NCI-H82 (cell line): ENCODE results near the gene HDDC2.
A peak's percentile ranks its signal among the peaks of the same experiment; 100 is the strongest.
"Not testable (repeated sequence)": the region's sequence is repeated elsewhere in the genome, so short reads cannot be mapped to it uniquely, and the experiment has no call there.

Experiments used
- DNase-seq: peaks from one replicate; lab custom pipeline; 2025; lab: John Stamatoyannopoulos, UW

HDDC2 gene

DNA sequence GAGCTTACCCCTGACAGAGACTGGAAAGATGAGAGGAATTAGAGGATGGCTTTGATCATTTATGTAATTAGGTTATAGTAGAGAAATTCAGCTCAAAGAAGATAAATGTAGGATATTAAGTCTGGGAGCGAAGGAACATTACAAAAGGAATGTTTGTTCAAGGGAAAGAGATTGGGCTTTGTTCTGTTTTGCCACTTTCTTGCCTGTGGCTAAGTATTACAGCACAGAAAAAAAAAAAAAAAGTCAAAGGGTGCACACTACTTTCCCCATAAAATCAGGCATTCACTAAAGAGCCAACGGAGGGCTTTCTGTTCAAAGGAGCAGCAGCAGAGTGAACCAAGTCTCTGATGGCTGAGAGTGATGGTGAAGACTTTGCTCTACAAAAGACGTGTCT, 5.0 kb upstream of the HDDC2 start:
- DNase-seq = no peak

DNA sequence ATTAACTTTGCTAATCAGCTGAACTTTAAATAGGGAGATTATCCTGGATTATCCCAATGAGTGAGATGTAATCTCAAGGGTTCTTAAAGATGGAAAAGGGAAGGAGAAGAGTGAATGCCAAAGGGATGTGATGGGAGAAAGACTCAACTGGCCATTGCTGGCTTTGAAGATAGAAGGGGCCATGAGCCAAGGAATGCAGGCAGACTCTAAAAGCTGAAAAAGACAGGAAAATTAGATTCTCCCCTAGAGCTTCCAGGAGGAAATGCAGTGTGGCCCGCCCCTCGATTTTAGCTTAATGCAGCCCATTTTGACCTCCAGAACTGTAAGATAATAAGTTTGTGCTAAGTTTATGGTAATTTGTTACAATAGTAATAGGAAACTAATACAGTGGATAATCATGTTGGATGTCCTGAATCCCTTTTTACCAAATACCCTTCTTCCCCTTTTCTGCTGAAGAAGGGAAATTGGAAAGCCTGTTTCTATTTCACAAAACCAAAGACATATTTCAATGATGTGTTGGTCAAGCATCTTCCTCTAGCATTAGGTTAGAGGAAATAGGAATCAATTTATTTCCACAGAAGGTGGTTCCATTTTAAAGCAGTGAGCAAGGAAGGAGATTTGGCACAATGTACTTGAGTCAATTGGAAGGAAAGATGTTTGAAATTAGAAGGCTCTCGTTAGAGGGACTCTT, 3.3 kb upstream of the HDDC2 start:
- DNase-seq = peak; percentile 82

DNA sequence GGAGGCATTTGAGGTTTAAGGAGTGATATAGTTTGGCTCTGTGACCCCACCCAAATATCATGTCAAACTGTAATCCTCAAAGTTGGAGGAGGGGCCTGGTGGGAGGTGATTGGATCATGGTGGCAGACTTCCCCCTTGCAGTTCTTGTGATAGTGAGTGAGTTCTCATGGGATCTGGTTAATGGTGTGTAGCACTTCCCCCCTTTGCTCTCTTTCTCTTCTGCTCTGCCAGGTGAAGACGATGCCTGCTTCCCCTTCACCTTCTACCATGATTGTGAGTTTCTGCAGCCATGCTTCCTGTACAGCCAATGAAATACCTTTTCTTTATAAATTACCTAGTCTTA, 1.7 kb upstream of the HDDC2 start:
- peak; percentile 40 for DNase-seq

DNA sequence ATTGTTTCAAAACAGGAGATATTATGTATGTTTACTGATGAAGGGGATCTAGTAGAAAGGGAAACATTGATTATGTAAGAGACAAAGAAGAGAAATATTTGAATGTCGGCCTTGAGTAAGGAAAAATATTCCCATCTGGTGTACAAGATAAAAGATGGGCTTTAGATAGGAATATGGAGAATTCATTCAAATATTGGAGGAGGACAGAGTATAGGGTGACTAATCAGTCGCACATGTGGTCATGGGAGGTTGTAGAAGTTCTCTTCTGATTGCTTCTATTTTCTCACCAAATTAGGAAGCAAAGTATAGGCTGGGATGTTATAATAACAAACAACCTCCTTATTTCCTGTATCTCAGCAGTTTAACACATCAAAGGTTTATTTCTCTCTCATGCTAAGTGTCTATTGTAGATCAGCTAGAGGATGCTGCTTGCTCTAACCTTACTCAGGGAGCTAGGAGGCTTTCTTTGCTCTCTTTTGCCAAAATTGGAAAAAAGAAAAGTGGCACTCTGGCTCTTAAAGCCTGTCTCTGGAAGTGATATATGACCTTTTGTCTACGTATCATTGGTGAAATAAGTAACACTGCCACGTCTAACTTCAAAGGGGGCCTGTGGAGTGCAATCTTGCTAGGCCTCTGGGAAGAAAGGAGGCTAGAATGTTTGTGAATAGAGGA, 1.2 kb upstream of the HDDC2 start:
- no peak for DNase-seq

DNA sequence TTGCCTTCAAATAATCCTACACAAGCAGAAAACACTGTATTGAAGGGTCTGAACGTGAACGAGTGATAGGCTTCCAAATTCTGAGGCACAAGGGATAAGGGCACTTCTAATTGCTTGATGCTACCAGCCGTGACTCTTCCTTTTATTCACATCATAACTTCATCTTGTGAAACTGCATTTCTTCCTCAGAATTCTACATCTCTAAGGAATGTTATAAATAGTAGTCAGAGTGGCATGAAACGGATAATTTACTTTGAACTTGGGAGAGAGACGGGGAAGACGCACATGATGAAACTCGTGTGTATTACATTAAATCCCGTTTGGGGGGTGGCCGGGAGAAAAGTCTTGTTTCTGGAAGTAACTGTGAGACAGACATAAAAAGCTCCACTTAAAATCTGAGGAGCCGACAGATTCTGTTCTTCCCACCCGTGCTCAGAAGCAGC, 754 bp downstream of the HDDC2 start:
- DNase-seq = peak; percentile 67

DNA sequence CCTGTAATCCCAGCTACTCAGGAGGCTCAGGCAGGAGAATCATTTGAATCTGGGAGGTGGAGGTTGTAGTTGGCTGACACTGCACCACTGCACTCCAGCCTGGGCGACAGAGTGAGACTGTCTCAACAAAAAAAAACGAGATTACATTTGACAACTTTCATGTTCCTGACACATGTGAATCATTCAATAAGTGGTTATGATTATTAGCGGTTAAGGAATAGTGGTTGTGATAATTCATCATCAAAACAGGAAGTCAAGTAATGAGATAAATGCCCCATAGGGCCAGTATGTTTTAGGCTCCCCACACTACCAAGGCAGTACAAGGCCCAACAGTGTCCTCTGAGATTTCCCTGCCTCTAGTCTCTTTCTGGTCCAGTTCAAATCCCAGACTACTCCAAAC, 2.5 kb downstream of the HDDC2 start:
- DNase-seq = no peak

DNA sequence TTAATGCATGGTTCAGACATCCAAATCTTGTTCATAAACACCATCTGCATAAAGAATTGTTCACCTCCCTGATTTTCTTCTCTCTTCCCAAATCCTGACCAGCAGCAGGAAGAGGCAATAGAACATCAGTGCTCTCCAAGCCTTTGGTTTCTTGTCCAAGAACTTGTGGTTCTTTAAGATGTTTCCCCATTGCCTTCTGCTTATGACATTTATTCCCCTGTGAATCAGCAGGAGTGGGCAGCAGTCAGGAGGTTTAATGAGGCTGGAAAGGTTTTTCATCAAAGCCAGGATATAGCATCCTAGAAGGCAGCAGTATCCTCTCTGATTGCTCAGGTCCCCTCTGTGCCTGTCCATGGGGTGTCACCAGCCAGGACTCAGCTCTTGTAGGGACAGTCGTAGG, 5.3 kb downstream of the HDDC2 start:
- no peak for DNase-seq

DNA sequence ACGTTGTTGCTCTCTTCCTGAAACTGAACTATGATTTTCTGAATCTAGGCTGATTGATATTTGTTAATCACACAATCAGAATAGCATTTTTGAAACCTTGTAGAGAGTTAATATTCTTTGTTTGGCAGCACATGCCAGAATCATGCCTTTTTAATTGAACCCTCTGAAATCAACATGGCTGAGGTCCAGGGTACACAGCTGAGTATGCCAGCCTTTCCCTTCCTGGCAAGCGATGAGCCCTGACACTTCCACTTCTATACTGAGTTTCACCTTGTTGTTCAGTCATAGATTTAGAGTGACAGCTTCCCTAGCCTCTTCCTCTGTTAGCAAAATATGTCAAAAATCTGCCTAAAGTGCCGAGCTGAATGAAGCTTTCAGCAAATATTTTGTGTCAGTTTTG, 6.8 kb downstream of the HDDC2 start:
- DNase-seq = no peak

DNA sequence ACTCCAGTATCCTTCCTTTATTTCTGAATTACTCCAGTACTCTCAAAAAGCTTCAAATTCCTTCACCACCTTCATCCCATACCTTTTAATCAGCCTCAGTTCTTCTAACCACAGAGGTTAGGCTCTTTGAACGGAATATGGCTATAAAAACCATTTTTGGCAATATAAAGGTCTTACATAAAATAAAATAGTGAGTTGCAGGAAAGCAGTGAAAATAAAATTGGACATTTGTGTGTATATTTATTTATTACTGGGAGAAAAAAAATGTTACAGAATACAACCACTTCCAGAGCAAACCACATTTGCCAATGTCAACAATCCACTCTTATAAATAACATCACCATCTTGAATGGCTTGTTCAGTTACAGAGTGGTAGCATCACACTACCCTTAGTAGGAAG, 7.7 kb downstream of the HDDC2 start:
- no peak for DNase-seq

DNA sequence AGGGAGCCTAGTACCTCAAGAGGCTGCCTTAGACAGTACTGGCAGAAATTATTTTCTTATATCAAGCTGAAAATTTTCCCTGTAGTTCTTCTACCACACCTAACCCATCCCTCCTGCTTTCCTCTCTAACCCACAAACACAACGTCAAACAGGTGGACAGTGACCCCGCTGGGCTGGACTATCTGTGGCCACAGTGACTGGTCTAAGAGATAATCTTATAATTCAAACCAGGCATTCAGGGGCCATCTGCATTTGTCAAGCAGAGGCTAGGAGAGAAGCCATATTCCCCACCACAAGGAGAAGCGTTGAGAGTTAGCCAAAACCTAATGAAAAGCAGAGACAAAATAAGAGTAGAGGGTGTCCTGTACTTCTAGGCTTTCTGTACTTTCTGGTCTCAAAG, 8.2 kb downstream of the HDDC2 start:
- DNase-seq = no peak

DNA sequence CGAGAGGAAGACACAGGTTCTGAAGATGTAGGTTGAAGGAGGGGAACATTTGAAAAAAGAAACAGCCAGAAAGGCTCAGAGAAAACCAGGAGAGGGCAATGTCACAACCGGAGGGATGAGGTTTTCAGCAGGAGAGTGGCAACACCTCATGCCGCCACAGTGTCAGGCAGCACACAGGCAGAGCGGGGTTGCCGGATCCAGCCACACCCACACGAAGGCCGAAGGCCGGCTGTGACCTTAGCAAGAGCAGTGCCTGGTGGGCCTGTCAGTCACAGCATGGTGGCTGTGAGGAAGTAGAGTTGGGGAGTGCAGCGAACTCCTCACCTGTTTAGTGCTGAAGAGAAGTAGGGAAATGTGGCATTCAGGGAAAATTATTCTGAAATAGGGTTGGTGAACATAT, 14.0 kb downstream of the HDDC2 start:
- DNase-seq = no peak

DNA sequence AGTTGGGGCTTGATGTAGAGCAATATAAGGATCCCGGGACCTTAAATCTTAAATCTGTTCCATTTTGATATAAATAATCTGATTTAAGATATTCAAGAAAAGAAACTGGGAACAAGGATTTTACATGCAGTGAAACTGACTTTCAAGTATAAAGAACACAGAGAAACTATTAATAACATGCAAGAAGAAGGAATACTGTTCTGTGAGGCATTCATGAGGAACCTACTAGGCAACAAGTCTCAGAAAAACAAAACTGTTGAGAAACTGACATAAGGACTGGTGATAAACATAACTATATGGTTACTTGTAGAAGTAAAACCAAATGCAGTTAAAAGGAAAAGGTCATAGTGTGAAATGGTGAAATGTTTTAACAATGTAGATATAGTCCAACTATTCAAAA, 15.8 kb downstream of the HDDC2 start:
- DNase-seq = no peak

DNA sequence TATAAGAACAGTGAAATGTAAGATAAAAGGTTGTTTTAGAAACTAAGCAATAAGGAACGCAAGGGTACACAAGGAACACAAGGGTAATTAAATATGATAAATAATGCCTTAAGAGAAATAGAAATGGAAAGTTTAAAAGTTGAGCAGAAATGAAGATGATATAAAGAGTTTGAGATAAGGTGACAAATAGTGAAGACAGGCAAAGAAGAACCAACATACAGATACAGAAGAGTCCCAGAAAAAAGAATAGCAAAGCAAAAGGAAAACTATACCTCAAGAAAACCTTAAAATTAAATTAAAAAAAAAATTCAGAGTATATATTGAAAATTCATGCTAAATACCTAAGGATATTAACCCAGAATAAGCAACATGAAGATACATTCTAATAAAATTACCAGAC, 16.4 kb downstream of the HDDC2 start:
- DNase-seq = no peak

DNA sequence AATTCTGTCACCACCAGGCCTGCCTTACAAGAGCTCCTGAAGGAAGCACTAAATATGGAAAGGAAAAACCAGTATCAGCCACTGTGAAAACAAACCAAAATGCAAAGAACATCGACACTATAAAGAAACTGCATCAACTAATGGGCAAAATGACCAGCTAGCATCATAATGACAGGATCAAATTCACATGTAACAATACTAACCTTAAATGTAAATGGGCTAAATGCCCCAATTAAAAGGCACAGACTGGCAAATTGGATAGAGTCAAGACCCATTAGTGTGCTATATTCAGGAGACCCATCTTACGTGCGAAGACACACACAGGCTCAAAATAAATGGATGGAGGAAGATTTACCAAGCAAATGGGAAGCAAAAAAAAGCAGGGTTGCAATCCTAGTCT, 19.3 kb downstream of the HDDC2 start:
- not testable (repeated sequence) for DNase-seq

DNA sequence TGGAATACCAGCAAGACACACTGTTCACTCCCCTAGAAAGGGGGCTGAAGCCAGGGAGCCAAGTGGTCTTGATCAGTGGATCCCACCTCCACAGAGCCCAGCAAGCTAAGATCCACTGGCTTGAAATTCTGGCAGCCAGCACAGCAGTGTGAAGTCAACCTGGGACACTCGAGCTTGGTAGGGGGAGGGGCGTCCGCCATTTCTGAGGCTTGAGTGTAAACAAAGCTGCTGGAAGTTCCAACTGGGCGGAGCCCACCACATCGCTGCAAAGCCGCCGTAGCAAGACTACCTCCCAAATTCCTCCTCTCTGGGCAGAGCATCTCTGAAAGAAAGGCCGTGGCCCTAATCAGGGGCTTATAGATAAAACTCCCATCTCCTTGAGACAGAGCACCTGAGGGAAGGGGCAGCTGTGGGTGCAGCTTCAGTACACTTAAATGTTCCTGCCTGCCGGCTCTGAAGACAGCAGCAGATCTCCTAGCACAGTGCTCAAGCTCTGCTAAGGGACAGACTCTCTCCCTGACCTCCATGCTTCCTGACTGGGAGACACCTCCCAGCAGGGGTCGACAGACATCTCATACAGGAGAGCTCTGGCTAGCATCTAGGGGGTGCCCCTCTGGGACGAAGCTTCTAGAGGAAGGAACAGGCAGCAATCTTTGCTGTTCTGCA, 21.3 kb downstream of the HDDC2 start:
- DNase-seq = not testable (repeated sequence)

DNA sequence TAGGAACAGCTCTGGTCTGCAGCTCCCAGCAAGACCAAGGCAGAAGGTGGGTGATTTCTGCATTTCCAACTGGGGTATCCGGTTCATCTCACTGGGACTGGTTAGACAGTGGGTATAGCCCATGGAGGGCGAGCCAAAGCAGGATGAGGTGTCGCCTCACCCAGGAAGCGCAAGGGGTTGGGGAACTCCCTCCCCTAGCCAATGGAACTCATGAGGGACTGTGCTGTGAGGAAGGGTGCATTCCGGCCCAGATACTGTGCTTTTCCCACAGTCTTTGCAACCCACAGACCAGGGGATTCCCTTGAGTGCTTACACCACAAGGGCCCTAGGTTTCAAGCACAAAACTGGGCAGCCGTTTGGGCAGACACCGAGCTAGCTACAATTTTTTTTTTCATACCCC, 21.8 kb downstream of the HDDC2 start:
- DNase-seq = no peak

DNA sequence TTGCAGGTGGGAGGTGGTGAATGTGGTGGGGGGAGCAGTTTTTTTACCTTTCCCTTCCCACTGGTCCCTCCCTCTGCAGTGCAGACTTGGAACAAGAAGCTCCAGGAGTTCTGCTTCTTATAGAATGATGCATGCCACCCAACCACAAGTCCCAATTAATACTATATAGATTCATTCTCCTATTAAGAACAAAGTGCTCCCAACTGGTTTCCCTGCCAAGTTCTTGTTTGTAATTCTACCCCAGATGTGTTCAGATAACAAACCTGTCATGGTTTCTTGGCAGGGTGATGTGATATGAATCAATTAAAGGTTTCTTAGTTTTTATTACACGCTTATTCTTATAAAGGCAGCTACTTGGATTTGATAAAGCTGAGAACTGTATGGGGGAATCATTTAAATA, 23.9 kb downstream of the HDDC2 start:
- no peak for DNase-seq

DNA sequence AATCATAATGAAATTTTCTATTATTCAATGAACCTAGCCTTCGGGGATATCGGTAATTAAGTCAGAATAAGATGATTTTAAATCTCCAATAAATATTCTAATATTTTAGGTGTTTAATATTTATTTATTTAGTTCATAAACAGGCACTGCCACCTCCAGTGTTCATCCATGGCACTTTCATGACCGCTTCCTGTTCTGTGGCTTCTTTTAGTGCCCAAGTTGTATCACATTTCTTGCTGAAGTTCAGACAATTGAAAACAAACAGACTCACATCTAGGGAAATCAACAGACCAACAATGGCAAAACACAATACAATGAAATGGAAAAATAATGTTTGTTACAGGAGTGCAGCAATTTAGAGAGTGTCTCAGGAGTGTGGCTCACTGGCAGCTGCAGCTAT, 26.0 kb downstream of the HDDC2 start:
- no peak for DNase-seq

DNA sequence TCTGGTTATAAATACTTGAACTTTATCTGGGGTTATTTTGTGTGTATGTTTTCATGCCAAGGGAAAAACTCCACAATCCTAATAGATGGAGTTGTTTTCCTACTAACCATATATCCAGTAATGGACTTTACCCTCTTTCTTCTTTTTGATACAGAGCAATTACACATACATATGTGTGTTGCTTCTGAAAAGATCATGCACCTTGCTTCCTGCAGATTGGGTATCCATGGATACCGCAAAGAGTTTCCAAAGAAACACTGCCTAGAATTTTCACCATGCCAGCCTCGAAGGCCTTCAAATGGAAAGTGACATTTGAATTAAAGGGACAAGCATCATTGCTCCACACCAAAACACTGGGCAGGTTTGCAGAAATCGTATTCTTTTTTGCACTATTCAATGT, 26.8 kb downstream of the HDDC2 start:
- DNase-seq = no peak

DNA sequence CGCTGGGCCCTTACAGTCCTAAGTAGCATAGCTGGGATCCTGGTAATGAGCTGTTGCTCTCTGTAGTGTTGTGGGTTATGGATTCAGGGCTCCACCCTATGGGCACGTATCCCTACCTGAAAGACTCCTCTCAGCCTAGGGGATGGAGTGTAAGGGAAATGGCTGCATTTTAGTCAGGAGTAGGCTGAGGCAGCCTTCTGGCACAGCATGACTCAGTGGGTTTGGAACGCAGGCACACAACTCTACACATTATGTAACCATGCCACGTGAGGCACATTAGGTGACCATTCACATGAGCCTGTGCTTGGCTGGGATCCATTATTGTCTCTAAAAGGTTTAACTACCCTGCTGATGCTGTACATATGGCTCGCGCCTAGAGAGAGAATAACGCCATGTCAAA, 27.8 kb downstream of the HDDC2 start:
- peak; percentile 55 for DNase-seq

DNA sequence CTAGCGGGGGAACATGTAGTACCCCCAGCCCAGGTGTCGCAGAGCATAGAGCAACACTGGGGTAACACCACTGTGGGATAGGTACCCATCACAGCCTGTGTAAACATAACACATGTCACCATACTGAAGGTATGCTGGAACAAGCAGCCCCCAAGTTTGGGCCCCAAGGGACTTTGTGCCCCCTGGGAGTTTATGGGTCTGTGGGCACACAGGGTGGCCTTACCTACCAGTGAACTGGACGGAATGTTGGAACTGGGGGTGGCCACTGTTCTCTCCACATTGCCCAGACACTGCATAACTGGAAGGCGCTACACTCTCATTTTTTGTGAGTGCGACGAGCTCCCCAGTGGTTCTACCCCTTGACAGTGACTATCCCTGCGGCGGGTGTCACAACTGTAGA, 28.5 kb downstream of the HDDC2 start:
- DNase-seq = no peak

DNA sequence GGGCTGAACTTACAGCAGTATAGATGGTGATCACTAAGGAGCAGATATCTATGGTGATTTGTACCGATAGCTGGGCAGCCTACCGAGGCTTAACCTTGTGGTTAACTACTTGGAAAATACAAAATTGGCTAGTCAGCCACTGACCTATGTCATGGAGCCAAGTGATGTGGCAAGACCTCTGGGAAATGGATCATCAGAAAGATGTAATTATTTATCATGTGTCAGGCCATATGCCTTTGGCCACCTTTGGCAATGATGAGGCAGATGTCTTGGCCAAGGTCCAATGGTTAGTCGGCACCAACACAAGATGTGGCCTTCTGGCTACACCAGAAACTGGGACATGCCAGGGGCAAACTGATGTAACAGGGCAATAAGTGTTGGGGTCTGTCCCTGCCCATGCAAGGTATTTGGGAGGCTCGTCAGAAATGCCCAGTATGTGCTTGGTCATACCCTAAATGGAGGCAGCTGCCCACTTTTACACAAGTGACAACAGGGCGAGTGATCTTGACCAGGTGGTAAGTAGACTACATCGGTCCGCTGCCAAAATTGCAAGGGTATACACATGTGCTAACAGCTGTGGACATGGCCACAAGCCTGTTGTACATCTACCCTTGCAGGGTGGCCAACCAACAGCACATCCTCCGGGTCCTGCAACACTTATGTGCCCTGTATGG, 30.1 kb downstream of the HDDC2 start:
- no peak for DNase-seq

DNA sequence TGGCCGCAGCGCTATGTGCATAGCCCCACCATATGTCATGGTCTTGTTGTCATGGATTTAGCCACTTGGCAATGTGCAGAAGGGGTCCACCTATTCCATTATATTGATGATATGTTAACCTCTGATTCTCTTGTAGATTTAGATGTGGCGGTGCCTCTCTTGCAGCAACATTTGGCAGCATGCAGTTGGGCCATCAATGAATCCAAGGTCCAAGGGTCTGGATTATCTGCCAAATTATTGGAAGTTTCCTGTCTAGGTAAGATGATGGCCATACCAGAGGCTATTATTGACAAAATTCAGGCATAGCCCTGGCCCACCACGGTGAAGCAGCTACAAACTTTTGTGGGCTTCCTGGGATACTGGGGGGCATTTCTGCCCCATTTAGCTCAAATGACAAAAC, 31.4 kb downstream of the HDDC2 start:
- no peak for DNase-seq
